Gastroesophageal sphincter (tissue), 3 donors: ENCODE measurements around the gene FYN.

ENCODE experiments used
- EP300 ChIP-seq: sonication (generic); formaldehyde crosslinking; IDR thresholded peaks from one replicate; pipeline ENCODE4 v1.6.1; 2017; ENCODE audit warnings: antibody characterized with exemption, mild to moderate bottlenecking
- POLR2A ChIP-seq, 2 donors: fragments of 450-650 bp; IDR thresholded peaks; one replicate each; pipeline ENCODE4 v1.6.1; 2017; ENCODE audit warnings: antibody characterized with exemption in 2 of 2, mild to moderate bottlenecking in 2 of 2, moderate library complexity in 1 of 2
- POLR2AphosphoS5 ChIP-seq: sonication (generic); formaldehyde crosslinking; IDR thresholded peaks from one replicate; pipeline ENCODE4 v1.6.1; 2017; ENCODE audit warnings: antibody characterized with exemption
- TF ChIP-seq, protein P1 (sequence below), 4 experiments: fragments of 200-600 bp in 2 of 4; fragments of 450-650 bp in 2 of 4; sonication (generic) in 1 of 4; IDR thresholded peaks; one replicate each; pipeline ENCODE4 v1.5.1; 2017 to 2019; ENCODE audit warnings: antibody characterized with exemption in 4 of 4, mild to moderate bottlenecking in 2 of 4, moderate library complexity in 2 of 4

DNA sequence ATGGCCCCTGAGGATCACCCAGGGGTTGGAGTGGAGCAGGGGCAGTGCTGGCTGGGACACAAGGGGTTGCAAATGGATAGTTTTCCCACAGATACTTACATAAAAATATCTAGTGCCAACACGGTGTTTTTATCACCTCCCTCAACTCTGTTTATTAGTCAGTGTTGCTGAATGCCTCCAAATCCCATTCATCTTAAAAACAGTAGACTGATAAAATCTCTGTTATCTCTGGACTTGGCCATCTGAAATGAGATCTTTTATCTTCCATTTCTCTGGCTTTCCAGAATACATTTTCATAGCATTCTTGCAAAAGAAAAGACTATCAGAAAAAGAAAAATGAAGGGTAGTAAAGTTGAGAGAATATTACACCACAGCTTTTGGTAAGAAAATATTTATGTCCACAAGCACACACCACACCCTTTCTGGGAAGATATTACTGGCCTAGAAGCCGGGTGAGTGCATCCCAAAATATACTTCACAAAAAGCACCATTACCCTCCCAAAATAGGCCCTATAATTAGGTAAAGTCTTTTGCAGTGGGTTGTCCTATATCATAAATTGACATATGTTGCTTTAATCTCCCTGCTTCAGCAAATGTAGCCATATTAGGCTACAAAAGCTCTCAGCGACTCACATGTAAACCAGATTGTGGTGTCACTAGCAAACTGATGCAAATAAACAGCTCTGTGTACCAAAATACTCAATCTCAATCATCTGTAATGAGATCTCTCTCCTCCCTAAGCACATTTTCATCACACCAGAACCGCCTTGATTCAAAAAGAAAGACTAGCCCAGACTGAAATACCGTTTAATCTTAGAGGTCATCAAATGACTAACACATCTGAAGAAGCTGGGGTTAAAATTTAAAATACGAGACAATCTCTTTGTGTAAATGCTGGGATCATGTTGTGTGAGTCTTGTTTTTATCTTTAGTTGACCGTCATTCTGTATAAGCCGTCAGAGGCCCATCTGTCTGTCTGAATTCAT, 96.7 kb downstream of the FYN start:
- TF ChIP-seq, protein P1, sequence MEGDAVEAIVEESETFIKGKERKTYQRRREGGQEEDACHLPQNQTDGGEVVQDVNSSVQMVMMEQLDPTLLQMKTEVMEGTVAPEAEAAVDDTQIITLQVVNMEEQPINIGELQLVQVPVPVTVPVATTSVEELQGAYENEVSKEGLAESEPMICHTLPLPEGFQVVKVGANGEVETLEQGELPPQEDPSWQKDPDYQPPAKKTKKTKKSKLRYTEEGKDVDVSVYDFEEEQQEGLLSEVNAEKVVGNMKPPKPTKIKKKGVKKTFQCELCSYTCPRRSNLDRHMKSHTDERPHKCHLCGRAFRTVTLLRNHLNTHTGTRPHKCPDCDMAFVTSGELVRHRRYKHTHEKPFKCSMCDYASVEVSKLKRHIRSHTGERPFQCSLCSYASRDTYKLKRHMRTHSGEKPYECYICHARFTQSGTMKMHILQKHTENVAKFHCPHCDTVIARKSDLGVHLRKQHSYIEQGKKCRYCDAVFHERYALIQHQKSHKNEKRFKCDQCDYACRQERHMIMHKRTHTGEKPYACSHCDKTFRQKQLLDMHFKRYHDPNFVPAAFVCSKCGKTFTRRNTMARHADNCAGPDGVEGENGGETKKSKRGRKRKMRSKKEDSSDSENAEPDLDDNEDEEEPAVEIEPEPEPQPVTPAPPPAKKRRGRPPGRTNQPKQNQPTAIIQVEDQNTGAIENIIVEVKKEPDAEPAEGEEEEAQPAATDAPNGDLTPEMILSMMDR (IDR thresholded peaks at IDR 0.05): no peak
- TF ChIP-seq POLR2A (IDR thresholded peaks at IDR 0.05) (no peak), POLR2AphosphoS5 (no peak), EP300 (no peak)
